ENCODE data around the gene ASIC3.

GRCh38 chr7:151056666-151057505 lies 8.6 kb downstream of the ASIC3 start:
- TF ChIP-seq CTCF (IDR thresholded peaks at IDR 0.05) (no peak), POLR2AphosphoS5 (IDR thresholded peaks at IDR 0.05) (no peak), POLR2A (IDR thresholded peaks at IDR 0.05; ENCODE audit: low read depth) (no peak), EP300 (IDR thresholded peaks at IDR 0.05) (no peak)

Measured in esophagus muscularis mucosa (tissue), 4 donors.